Fibroblast of villous mesenchyme (primary cell): Measurements from ENCODE around the gene CHKB. TPM values are rescaled to one million over a fixed set of nuclear protein-coding genes. Genes with fewer than 3 reads are reported as not detected.
A peak's percentile ranks its signal among the peaks of the same experiment; 100 is the strongest.

ENCODE experiments used
- DNase-seq: peaks from one replicate; pipeline ENCODE4 v3.0.0-alpha.2; 2010; ENCODE audit warnings: low read depth
- H3K4me3 ChIP-seq: 2 replicates; pipeline ENCODE4 v1.5.1; 2011; ENCODE audit warnings: low read depth, mild to moderate bottlenecking, low read length
- total RNA-seq: library from RNA; depleted of rRNA; stranded (reverse); fragments of >200 nt; gene quantifications from 2 replicates; pipeline ENCODE4 v1.2.3, GENCODE V29; 2012
- TF ChIP-seq, protein P1 (sequence below): IDR thresholded peaks from 2 replicates; pipeline ENCODE4 v1.5.1; 2012; ENCODE audit warnings: low read depth, mild to moderate bottlenecking, low read length; ENCODE audit not compliant: insufficient read depth

The CHKB gene
- total RNA-seq, 1 donor: 18.1 TPM

DNA sequence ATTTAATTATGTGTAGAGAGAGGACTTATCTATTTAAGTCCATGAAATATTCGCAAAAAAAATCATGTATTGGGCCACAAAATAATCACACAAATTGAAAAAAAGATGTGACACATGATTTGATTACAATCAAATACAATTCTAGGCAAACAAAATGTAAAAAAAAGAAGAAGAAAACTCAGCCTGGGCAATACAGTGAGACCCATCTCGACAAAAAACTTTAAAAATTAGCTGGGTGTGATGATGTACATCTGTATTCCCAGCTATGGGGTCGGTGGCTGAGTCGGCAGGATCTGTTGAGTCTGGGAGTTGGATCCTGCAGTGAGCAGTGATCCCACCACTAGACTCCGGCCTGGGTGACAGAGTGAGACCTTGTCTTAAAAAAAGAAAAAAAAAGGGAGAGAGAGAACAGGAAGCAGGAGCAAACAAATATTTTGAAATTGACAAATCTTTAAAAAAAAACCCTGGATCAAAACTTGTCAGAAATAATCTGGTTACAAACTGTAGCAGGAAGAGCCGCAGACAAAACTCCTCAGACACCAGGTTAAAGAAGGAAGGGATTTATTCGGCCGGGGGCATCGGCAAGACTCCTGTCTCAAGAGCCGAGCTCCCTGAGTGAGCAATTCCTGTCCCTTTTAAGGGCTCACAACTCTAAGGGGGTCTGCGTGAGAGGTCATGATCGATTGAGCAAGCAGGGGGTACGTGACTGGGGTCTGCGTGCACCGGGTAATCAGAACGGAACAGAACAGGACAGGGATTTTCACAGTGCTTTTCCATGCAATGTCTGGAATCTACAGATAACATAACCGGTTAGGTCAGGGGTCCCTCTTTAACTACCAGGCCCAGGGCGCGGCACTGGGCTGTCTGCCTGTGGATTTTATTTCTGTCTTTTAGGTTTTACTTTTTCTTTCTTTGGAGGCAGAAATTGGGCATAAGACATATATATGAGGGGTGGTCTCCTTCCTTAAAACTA lies 49.5 kb downstream of the CHKB start:
- TF ChIP-seq, protein P1, sequence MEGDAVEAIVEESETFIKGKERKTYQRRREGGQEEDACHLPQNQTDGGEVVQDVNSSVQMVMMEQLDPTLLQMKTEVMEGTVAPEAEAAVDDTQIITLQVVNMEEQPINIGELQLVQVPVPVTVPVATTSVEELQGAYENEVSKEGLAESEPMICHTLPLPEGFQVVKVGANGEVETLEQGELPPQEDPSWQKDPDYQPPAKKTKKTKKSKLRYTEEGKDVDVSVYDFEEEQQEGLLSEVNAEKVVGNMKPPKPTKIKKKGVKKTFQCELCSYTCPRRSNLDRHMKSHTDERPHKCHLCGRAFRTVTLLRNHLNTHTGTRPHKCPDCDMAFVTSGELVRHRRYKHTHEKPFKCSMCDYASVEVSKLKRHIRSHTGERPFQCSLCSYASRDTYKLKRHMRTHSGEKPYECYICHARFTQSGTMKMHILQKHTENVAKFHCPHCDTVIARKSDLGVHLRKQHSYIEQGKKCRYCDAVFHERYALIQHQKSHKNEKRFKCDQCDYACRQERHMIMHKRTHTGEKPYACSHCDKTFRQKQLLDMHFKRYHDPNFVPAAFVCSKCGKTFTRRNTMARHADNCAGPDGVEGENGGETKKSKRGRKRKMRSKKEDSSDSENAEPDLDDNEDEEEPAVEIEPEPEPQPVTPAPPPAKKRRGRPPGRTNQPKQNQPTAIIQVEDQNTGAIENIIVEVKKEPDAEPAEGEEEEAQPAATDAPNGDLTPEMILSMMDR: no peak
- DNase-seq: peak; percentile 73
- H3K4me3 ChIP-seq: peak overlapping the region; percentile 83

DNA sequence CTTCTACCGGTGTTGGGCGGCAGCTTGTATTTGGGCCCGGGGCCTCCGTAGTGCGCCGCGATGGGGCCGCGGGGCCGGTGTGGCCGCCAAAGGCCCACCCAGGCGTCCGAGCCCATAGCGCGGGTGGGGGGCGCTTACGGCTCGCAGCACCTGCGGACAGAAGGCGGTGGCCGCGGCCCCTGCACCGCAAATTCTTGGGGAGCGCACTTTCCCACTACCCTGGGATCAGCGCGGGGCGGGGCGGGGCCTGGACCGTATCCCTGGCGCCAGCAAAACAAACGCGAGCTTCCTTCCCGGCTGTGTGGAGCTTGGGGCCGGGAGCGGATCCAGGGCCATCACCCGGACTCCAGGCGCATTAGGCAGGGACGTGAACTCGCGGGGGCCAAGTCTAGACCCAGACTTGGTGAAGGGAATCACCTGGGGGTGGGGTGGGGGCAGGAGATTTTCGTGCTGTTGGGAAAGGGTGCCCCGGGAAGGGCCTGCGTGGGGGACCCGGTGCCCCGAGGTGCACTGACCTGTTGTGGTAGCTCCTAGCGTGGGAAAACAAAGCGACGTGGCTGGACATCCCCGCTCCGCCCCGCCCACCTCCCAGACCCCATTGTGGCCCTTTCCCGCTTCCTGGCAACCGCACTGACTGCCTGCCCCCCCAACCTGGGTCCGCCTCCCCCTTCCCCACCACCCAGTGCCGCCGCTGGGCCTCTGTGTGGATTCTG lies 50.5 kb downstream of the CHKB start:
- TF ChIP-seq, protein P1: no peak
- peak; percentile 82 for DNase-seq
- H3K4me3 ChIP-seq: peak overlapping the region; percentile 83

DNA sequence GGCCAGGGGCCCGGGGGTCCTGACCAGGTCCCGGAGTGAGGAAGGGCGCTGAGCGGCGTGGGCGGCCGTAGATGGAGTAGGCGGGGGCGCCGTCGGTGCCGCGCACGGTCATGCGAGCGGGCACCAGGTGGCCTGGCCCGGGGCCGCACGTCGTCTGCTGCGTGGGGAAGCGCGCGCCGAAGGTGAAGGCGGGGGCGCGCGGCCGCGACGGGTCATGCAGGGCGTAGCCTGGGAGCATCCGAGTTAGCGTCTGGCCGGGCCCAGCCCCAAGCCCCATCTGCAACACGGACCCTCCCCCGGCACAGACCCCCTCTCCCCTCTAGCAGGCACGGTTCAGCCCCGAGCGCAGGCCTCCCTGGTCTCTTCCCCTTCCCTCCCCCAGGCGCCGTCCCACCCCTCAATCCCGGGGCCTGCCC lies 51.1 kb downstream of the CHKB start:
- DNase-seq: peak; percentile 63
- TF ChIP-seq, protein P1: no peak
- peak overlapping the region; percentile 83 for H3K4me3 ChIP-seq

DNA sequence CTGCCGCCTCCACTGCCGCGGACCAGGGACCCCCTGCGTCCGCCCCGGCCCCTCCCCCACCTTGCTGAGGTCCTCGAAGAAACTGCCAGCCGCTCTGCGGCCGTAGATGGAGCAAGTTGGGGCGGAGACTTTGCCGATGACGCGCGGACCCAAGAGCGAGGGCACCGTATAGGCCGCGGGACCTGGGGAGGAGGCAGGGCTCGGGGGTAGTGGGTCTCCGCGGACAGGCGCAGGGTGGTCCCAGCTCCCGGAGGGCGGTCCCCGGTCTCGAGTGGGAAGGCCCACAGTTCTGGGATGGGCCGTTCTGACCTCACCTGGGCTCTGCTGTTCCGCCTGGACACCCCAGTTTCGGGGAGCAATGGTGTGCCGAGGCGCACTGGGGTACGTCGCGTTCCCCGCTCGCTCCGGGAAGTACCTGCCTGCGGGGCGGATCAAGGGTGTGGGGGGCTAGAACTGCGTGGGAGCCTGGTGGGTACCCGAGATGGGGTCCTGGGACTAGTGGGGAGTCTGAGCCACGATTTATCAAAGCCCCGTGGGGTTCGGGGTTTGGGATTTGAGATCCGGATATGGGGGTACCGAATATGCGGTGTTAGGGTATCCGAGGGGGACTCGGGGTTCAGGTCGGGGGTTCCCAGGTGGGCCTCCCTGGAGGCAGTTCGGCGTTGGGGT lies 51.6 kb downstream of the CHKB start:
- TF ChIP-seq, protein P1: no peak
- peak; percentile 93 for DNase-seq

DNA sequence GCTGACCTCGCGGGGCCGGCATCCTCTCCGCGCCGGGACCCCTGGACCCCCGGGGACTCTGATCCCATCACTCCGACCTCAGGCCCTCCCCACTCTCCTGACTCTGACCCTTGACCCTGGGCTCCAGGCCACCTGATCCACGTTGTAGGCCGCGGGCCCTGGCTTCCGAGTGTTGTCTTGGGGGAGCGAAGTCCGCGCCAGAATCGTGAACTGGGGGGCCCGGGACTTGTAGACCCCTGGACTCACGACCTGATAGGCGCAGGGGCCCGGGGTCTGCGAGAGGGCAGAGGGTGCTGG lies 52.1 kb downstream of the CHKB start:
- TF ChIP-seq, protein P1: no peak
- DNase-seq: no peak
- peak overlapping the region; percentile 83 for H3K4me3 ChIP-seq

More for the DNA sequence above, 51.6 kb downstream of the CHKB start:
- H3K4me3 ChIP-seq: peak overlapping the region; percentile 83

DNA sequence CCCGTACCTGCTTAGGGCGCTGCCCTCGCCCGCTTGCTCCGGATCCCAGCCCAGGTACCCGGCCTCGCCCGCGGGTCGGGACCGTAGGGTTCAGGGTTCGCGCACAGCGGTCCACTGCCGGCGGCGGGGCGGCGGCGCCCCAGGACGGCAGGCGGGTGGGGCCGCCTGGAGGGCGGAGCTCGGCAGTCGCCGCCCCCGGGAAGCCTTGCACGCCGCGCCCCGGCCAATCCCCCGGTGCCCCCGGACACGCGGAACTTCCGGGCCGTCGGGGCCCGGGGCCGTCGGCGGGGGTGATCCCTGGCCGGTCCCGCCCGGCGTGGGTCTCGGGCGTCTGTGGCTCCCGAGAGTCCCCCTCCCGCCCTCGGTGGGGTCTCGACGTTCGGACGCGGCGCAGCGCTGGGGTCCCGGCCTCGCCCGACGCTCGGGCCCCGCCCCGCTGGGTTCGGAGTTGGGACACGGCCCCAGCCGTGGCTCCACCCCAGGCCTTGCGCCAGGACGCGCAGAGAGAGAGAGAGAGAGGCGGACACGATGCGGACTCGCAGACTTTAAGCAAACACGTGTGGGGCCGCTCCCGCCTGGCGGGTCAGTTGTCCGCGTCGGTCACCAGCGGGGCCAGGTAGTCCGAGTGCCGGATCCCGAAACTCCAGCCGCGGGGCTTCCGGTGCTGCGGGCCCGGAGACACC lies 52.6 kb downstream of the CHKB start, which contains the start of gene TYMP:
TYMP (minus strand) TSS at position 116 of the 683 bp plus-strand sequence. CDS start 303 bp downstream, outside the sequence.
- peak within 1 kb of the TSS; percentile 83 for H3K4me3 ChIP-seq
- TF ChIP-seq, protein P1: no peak
- DNase-seq: peak; percentile 89
